T-helper 2 cell treated with Interferon-gamma antibody and Interleukin-4, amounts not matched to agents 5 μg/mL and 100 μg/mL, for 36 hours (primary cell): Measurements from ENCODE around the gene SCRG1.

Source experiments
- DNase-seq: peaks from one replicate; pipeline ENCODE4 v3.0.0; 2021; ENCODE audit warnings: low spot score
- H3K27ac Mint-ChIP-seq: one replicate; pipeline ENCODE4 v1.8.0; 2021; ENCODE audit warnings: mild to moderate bottlenecking, mixed read lengths
- H3K27me3 Mint-ChIP-seq: one replicate; pipeline ENCODE4 v1.8.0; 2021; ENCODE audit warnings: low read depth, mixed read lengths
- H3K36me3 Mint-ChIP-seq: one replicate; pipeline ENCODE4 v1.8.0; 2021; ENCODE audit warnings: low read depth, mixed read lengths
- H3K4me1 Mint-ChIP-seq: one replicate; pipeline ENCODE4 v1.8.0; 2021; ENCODE audit warnings: low read depth, mixed read lengths
- H3K4me3 Mint-ChIP-seq: one replicate; pipeline ENCODE4 v1.8.0; 2022; ENCODE audit warnings: mild to moderate bottlenecking, moderate library complexity, mixed read lengths
- H3K9me3 Mint-ChIP-seq: one replicate; pipeline ENCODE4 v1.8.0; 2021; ENCODE audit warnings: mixed read lengths

Gene SCRG1

GRCh38 chr4:173398779-173399415, at the start of gene SCRG1:
Gene SCRG1 (minus strand): TSS chr4:173399116. CDS start chr4:173391414, 7,702 bp downstream.
- Mint-ChIP-seq H3K36me3 (peaks cover 9% of the 10 kb centered on the region), H3K27ac (no peak within 1 kb of the TSS), H3K4me3 (no peak within 1 kb of the TSS), H3K9me3 (no peaks in the 10 kb centered on the region), H3K4me1 (peaks cover 1% of the 10 kb centered on the region), H3K27me3 (no peaks in the 10 kb centered on the region)
- no peak for DNase-seq

- Mint-ChIP-seq H3K9me3 (no peaks in the 10 kb centered on the region), H3K27ac (no peak overlapping the region), H3K27me3 (no peaks in the 10 kb centered on the region), H3K4me1 (no peaks in the 10 kb centered on the region), H3K4me3 (no peak overlapping the region), H3K36me3 (no peaks in the 10 kb centered on the region)
- no peak for DNase-seq
Measured at GRCh38 chr4:173448103-173448502, 49.2 kb upstream of the SCRG1 start.

GRCh38 chr4:173446416-173446815, 47.5 kb upstream of the SCRG1 start:
- no peak overlapping the region for H3K27ac Mint-ChIP-seq
- DNase-seq: no peak
- H3K9me3 Mint-ChIP-seq: no peaks in the 10 kb centered on the region
- peaks cover 1% of the 10 kb centered on the region for H3K4me1 Mint-ChIP-seq
- H3K36me3 Mint-ChIP-seq: no peaks in the 10 kb centered on the region
- H3K4me3 Mint-ChIP-seq: no peak overlapping the region
- H3K27me3 Mint-ChIP-seq: no peaks in the 10 kb centered on the region

- Mint-ChIP-seq H3K9me3 (no peaks in the 10 kb centered on the region), H3K36me3 (no peaks in the 10 kb centered on the region)
- DNase-seq: no peak
Measured at GRCh38 chr4:173443121-173443520, 44.2 kb upstream of the SCRG1 start.

GRCh38 chr4:173442223-173442932, 43.5 kb upstream of the SCRG1 start:
- Mint-ChIP-seq H3K9me3 (no peaks in the 10 kb centered on the region), H3K36me3 (no peaks in the 10 kb centered on the region), H3K4me3 (no peak overlapping the region), H3K27ac (no peak overlapping the region), H3K27me3 (no peaks in the 10 kb centered on the region), H3K4me1 (peaks cover 13% of the 10 kb centered on the region)
- no peak for DNase-seq

More at GRCh38 chr4:173443121-173443520, 44.2 kb upstream of the SCRG1 start:
- Mint-ChIP-seq H3K27ac (no peak overlapping the region), H3K27me3 (no peaks in the 10 kb centered on the region), H3K4me1 (peaks cover 13% of the 10 kb centered on the region), H3K4me3 (no peak overlapping the region)

- Mint-ChIP-seq H3K4me3 (peak overlapping the region; percentile 30), H3K27ac (peak overlapping the region; percentile 27), H3K9me3 (no peaks in the 10 kb centered on the region), H3K36me3 (no peaks in the 10 kb centered on the region), H3K4me1 (peaks cover 13% of the 10 kb centered on the region), H3K27me3 (peaks cover 3% of the 10 kb centered on the region)
- no peak for DNase-seq
Measured at GRCh38 chr4:173440888-173441287, 42.0 kb upstream of the SCRG1 start.

- peaks cover 6% of the 10 kb centered on the region for H3K27me3 Mint-ChIP-seq
- peaks cover 13% of the 10 kb centered on the region for H3K4me1 Mint-ChIP-seq
- DNase-seq: no peak
- no peak overlapping the region for H3K27ac Mint-ChIP-seq
- H3K9me3 Mint-ChIP-seq: no peaks in the 10 kb centered on the region
- H3K4me3 Mint-ChIP-seq: no peak overlapping the region
- H3K36me3 Mint-ChIP-seq: no peaks in the 10 kb centered on the region
Measured at GRCh38 chr4:173436771-173437265, 37.9 kb upstream of the SCRG1 start.

- no peak for DNase-seq
- Mint-ChIP-seq H3K27me3 (peaks cover 7% of the 10 kb centered on the region), H3K4me1 (peaks cover 10% of the 10 kb centered on the region), H3K9me3 (no peaks in the 10 kb centered on the region), H3K36me3 (no peaks in the 10 kb centered on the region), H3K27ac (no peak overlapping the region), H3K4me3 (no peak overlapping the region)
Measured at GRCh38 chr4:173436149-173436579, 37.2 kb upstream of the SCRG1 start.

- Mint-ChIP-seq H3K27ac (no peak overlapping the region), H3K4me1 (no peaks in the 10 kb centered on the region), H3K27me3 (peaks cover 7% of the 10 kb centered on the region), H3K9me3 (no peaks in the 10 kb centered on the region), H3K36me3 (no peaks in the 10 kb centered on the region), H3K4me3 (no peak overlapping the region)
- DNase-seq: no peak
Measured at GRCh38 chr4:173434231-173434630, 35.3 kb upstream of the SCRG1 start.

- Mint-ChIP-seq H3K36me3 (no peaks in the 10 kb centered on the region), H3K27me3 (peaks cover 7% of the 10 kb centered on the region), H3K4me3 (no peak overlapping the region), H3K27ac (no peak overlapping the region), H3K9me3 (no peaks in the 10 kb centered on the region), H3K4me1 (no peaks in the 10 kb centered on the region)
- no peak for DNase-seq
Measured at GRCh38 chr4:173433447-173433846, 34.5 kb upstream of the SCRG1 start.

- no peaks in the 10 kb centered on the region for H3K9me3 Mint-ChIP-seq
- H3K27ac Mint-ChIP-seq: no peak overlapping the region
- no peak overlapping the region for H3K4me3 Mint-ChIP-seq
- no peaks in the 10 kb centered on the region for H3K4me1 Mint-ChIP-seq
- DNase-seq: no peak
- no peaks in the 10 kb centered on the region for H3K36me3 Mint-ChIP-seq
- peaks cover 9% of the 10 kb centered on the region for H3K27me3 Mint-ChIP-seq
Measured at GRCh38 chr4:173432430-173432829, 33.5 kb upstream of the SCRG1 start.

GRCh38 chr4:173426064-173426463, 27.1 kb upstream of the SCRG1 start:
- DNase-seq: no peak
- Mint-ChIP-seq H3K4me1 (peaks cover 21% of the 10 kb centered on the region), H3K4me3 (peak overlapping the region; percentile 40), H3K9me3 (no peaks in the 10 kb centered on the region), H3K36me3 (no peaks in the 10 kb centered on the region), H3K27me3 (peaks cover 3% of the 10 kb centered on the region), H3K27ac (no peak overlapping the region)

- no peak for DNase-seq
- no peak overlapping the region for H3K27ac Mint-ChIP-seq
- H3K4me1 Mint-ChIP-seq: peaks cover 26% of the 10 kb centered on the region
- no peaks in the 10 kb centered on the region for H3K9me3 Mint-ChIP-seq
- H3K27me3 Mint-ChIP-seq: peaks cover 3% of the 10 kb centered on the region
- H3K4me3 Mint-ChIP-seq: peak overlapping the region; percentile 40
- H3K36me3 Mint-ChIP-seq: no peaks in the 10 kb centered on the region
Measured at GRCh38 chr4:173424899-173425805, 26.2 kb upstream of the SCRG1 start.

GRCh38 chr4:173420801-173421200, 21.9 kb upstream of the SCRG1 start:
- Mint-ChIP-seq H3K4me1 (peaks cover 12% of the 10 kb centered on the region), H3K9me3 (no peaks in the 10 kb centered on the region), H3K36me3 (no peaks in the 10 kb centered on the region), H3K4me3 (no peak overlapping the region), H3K27ac (no peak overlapping the region), H3K27me3 (peaks cover 2% of the 10 kb centered on the region)
- DNase-seq: no peak
